Measurements from ENCODE around the gene HECTD3. TPM values are rescaled to one million over a fixed set of nuclear protein-coding genes. Genes with fewer than 3 reads are reported as not detected.
A peak's percentile ranks its signal among the peaks of the same experiment; 100 is the strongest.

The HECTD3 gene
- total and polyA plus RNA-seq, 9 of the 15 experiments (the other 6 are each of a cell fraction or from before 2014, with no cell fraction given) = 6.3 to 50.8 (median 18.9) TPM

GRCh38 chr1:45035631-45036301 is 24.6 kb upstream of the HECTD3 start (continued):
- TF ChIP-seq NR2C1 (IDR thresholded peaks at IDR 0.05) = no peak
- TF ChIP-seq NR2C1 (tag; IDR thresholded peaks at IDR 0.05) = peak; percentile 29; the same call in 1 of the 2 replicates
- peak; percentile 94 for TF ChIP-seq CBFA2T2 (conservative IDR thresholded peaks at IDR 0.05)
- TF ChIP-seq TAL1 (IDR thresholded peaks at IDR 0.05) = peak; percentile 96
- peak; percentile 63; the same call in 1 of the 2 replicates for TF ChIP-seq NBN (IDR thresholded peaks at IDR 0.05; ENCODE audit: low read depth)
- TF ChIP-seq EP300 (IDR thresholded peaks at IDR 0.05; ENCODE audit: low read length) = peak; percentile 95
- TF ChIP-seq PCBP1 (IDR thresholded peaks at IDR 0.05; ENCODE audit: low read depth, low read length, poor library complexity, severe bottlenecking) = no peak
- 0 out of 2 replicates have a peak, but pooled peaks have one; percentile 3 for TF ChIP-seq ZNF384 (IDR thresholded peaks at IDR 0.05; ENCODE audit: low read depth, low read length)
- no peak for TF ChIP-seq CBX8 (IDR thresholded peaks at IDR 0.05; ENCODE audit: borderline replicate concordance, extremely low read depth, low read depth, low read length, poor library complexity, severe bottlenecking)
- TF ChIP-seq BCOR (IDR thresholded peaks at IDR 0.05) = peak; percentile 59
- TF ChIP-seq DPF2 (IDR thresholded peaks at IDR 0.05) = peak; percentile 93
- peak; percentile 86 for TF ChIP-seq SMARCC2 (IDR thresholded peaks at IDR 0.05; ENCODE audit: low read depth)
- TF ChIP-seq FOXM1 (IDR thresholded peaks at IDR 0.05; ENCODE audit: low read depth) = peak; percentile 77
- TF ChIP-seq FOXM1 (CRISPR knock-in tag; IDR thresholded peaks at IDR 0.05; ENCODE audit: low read depth) = no peak
- TF ChIP-seq SMAD4 (CRISPR knock-in tag; conservative IDR thresholded peaks at IDR 0.05) = peak; percentile 87
- TF ChIP-seq ZNF766 (CRISPR knock-in tag; conservative IDR thresholded peaks at IDR 0.05) = peak; percentile 87; the same call in 1 of the 2 replicates
- no peak for TF ChIP-seq USF1 (CRISPR knock-in tag; IDR thresholded peaks at IDR 0.05)
- TF ChIP-seq ILK (tag; IDR thresholded peaks at IDR 0.05; ENCODE audit: borderline replicate concordance, low read depth) = no peak
- TF ChIP-seq NR2F6 (CRISPR knock-in tag; IDR thresholded peaks at IDR 0.05) = no peak
- peak; percentile 14; the same call in 1 of the 2 replicates for TF ChIP-seq KHSRP (IDR thresholded peaks at IDR 0.05)
- no peak for TF ChIP-seq DDX20 (tag; IDR thresholded peaks at IDR 0.05; ENCODE audit: low read depth)
- TF ChIP-seq HDAC1 (IDR thresholded peaks at IDR 0.05) = peak in 1 of 2 experiments; percentile 52; a peak in 1 of 4 replicates
- TF ChIP-seq, protein P1, sequence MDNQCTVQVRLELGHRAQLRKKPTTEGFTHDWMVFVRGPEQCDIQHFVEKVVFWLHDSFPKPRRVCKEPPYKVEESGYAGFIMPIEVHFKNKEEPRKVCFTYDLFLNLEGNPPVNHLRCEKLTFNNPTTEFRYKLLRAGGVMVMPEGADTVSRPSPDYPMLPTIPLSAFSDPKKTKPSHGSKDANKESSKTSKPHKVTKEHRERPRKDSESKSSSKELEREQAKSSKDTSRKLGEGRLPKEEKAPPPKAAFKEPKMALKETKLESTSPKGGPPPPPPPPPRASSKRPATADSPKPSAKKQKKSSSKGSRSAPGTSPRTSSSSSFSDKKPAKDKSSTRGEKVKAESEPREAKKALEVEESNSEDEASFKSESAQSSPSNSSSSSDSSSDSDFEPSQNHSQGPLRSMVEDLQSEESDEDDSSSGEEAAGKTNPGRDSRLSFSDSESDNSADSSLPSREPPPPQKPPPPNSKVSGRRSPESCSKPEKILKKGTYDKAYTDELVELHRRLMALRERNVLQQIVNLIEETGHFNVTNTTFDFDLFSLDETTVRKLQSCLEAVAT (IDR thresholded peaks at IDR 0.05) = 0 out of 4 replicates have a peak, but pooled peaks of 1 of the 2 experiments have one; percentile 26
- peak; percentile 94 for TF ChIP-seq SMARCA4 (IDR thresholded peaks at IDR 0.05)
- peak; percentile 6; the same call in 1 of the 2 replicates for TF ChIP-seq ZFP1 (CRISPR knock-in tag; IDR thresholded peaks at IDR 0.05)
- TF ChIP-seq ZNF699 (CRISPR knock-in tag; IDR thresholded peaks at IDR 0.05; ENCODE audit: insufficient replicate concordance) = no peak
- no peak for TF ChIP-seq NR4A1 (CRISPR knock-in tag; IDR thresholded peaks at IDR 0.05)
- TF ChIP-seq NR4A1 (tag; IDR thresholded peaks at IDR 0.05) = no peak
- TF ChIP-seq MEIS2 (IDR thresholded peaks at IDR 0.05; ENCODE audit: partially characterized antibody) = peak; percentile 66
- peak; percentile 91 for TF ChIP-seq PML (IDR thresholded peaks at IDR 0.05; ENCODE audit: low read length)
- TF ChIP-seq HMGN3 (IDR thresholded peaks at IDR 0.05; ENCODE audit: borderline replicate concordance, extremely low read depth, insufficient read length, low read depth, low read length) = peak; percentile 96
